GM18526 (cell line): Measurements from ENCODE around the gene ADGRG6.

ENCODE experiments used
- POLR2A ChIP-seq: IDR thresholded peaks from 3 replicates; pipeline ENCODE4 v1.6.1; 2011; ENCODE audit not compliant: insufficient read length; ENCODE audit errors: extremely low read depth

Gene ADGRG6

DNA sequence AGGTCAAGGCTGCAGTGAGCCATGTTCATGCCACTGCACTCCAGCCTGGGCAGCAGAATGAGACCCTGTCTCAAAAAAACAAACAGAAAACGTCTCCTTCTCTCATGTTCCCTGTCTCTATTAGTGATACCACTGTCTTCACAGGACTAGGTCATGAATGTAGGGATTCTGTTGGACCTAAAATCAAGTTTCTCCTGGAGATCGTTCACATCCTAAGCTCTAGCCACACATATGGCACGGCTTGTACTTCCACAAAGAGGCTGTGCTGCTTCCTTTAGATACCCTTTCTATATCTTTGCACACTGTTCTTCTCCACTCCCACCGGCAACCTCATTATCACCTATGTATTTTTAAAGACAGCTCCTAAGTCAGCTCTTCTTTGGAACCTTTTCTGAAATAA is 96.5 kb downstream of the ADGRG6 start:
- no peak for TF ChIP-seq POLR2A

- no peak for TF ChIP-seq POLR2A
Measured at GRCh38 chr6:142399739-142400138, 97.9 kb downstream of the ADGRG6 start.

DNA sequence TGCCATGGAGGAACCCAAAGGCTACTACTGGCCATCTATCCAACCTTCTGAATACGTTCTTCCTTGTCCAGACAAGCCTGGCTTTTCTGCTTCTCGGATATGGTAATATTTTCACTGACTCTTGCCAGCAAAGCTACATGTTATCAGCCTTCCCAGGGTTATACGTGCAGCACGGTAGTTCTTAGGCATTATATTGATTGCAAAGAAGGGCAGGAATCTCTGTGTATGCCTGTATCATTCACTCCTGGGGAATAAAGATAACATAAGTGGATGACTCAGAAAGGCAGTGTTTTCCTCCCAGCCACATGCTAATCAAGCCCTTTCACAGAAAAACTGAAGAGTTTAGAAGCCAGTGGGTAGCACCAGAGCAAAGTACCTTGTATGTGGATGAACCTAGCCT is 98.7 kb downstream of the ADGRG6 start:
- TF ChIP-seq POLR2A = no peak

- no peak for TF ChIP-seq POLR2A
Measured at GRCh38 chr6:142401838-142402237, 100.0 kb downstream of the ADGRG6 start.

- no peak for TF ChIP-seq POLR2A
Measured at GRCh38 chr6:142404751-142405150, 102.9 kb downstream of the ADGRG6 start.

DNA sequence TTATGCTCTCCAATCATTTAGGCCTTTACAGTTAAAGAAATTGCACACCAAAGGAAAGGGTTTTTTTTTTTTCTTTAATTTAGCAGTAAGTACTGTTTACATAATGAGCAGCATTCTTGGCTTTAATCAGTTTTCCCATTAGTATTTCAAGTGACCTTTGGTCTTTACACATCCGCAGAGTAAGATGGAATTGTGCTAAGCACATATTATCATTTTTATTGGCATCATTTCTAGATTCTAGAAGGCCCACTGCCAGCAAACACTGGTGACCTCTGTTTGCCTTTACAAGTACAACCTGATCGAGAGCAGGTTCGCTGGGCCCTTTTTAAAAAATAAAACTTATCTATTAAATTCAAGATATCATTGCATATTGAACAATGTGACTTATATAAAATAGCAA is 104.3 kb downstream of the ADGRG6 start:
- TF ChIP-seq POLR2A = no peak

- TF ChIP-seq POLR2A = no peak
Measured at GRCh38 chr6:142407685-142408273, 106.0 kb downstream of the ADGRG6 start.

DNA sequence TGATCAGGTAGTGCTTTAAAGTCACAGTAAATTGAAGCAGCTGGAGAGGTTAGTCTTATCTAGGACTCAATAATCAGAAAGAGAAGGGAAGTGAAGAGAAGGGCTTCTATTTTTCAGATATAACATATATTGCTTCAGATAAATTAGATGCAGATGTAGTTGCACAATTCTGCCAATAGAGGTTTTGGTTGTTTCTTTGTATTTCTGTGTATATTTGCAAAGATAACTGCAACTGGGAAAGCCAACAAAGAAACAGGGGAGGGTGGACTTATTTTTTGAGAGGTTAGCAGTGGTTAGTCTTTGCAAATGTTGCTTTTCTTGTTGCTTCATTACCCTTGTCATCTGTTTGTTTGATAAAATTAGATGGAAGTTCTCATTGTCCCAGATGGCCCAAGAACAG is 106.6 kb downstream of the ADGRG6 start:
- TF ChIP-seq POLR2A = no peak

GRCh38 chr6:142409794-142410193 is 108.0 kb downstream of the ADGRG6 start:
- TF ChIP-seq POLR2A = no peak

- no peak for TF ChIP-seq POLR2A
Measured at GRCh38 chr6:142411145-142411544, 109.3 kb downstream of the ADGRG6 start.

- TF ChIP-seq POLR2A = no peak
Measured at GRCh38 chr6:142412241-142412640, 110.4 kb downstream of the ADGRG6 start.

DNA sequence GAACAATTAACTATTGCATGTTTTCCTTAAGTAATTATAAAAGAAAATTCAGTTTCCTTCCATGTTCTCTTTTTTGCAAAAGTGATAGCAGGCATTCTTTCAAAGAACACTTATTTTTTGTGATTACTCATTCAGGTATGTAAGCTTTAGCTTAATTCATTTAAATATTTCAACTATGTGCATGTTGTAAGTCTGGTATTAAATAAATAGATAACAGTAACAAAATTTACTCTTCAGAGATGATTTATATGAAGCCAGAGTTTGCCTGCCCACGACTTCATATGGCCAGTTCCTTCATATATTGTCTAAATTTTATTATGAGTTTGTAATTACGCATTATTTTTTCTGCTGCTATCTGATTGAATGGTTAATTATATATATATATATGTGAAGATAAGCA is 110.9 kb downstream of the ADGRG6 start:
- TF ChIP-seq POLR2A = no peak

- no peak for TF ChIP-seq POLR2A
Measured at GRCh38 chr6:142413111-142413510, 111.3 kb downstream of the ADGRG6 start.

DNA sequence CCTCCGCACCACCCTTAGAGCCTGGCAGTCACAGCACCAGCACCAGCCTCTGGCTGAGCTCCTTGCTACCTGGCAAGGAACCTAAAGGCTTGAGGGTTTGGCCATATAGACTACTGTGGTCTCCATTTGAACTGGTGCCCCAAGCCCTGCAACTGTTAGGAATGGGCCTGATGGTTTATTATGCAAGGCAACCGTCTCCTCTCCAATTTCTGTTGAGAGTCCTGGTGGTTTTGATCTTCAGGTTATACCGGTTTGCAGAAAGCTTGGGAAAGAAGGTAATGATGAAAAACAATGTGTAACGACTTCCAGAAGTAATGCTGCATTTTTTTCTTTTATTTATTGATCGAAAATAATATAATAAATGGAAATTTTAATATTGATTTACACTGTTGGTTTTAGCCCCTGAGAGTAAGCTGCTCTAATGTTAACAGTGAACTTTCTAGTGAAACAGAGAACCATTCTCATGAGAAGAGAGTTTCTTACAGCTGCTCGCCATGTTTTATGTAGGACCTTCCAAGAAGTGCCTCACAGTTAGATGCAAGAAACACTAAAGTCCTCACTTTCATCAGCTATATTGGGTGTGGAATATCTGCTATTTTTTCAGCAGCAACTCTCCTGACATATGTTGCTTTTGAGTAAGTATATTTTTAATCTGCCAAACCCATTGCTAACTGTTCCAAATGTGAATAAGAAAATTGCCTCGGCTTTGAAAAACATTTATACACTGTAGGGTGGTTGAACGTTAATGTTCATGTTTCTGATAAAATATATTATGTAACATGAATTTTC is 112.8 kb downstream of the ADGRG6 start:
- no peak for TF ChIP-seq POLR2A

GRCh38 chr6:142416179-142416578 is 114.4 kb downstream of the ADGRG6 start:
- TF ChIP-seq POLR2A = no peak

GRCh38 chr6:142416686-142417085 is 114.9 kb downstream of the ADGRG6 start:
- no peak for TF ChIP-seq POLR2A

GRCh38 chr6:142417331-142417750 is 115.5 kb downstream of the ADGRG6 start:
- TF ChIP-seq POLR2A = no peak
